ENCODE measurements around the gene FBL. TPM values are rescaled to one million over a fixed set of nuclear protein-coding genes. Genes with fewer than 3 reads are reported as not detected.

FBL gene
- total and polyA plus RNA-seq, 2 of the 8 experiments (the other 6 are each of a cell fraction or from before 2014, with no cell fraction given) = 790 to 1,361 TPM

- no peaks in the 10 kb centered on the region for H3K27me3 ChIP-seq (replicated peaks in 1 of 4; ENCODE audit: control insufficient read depth in 3 of 4, extremely low read depth in 1 of 4, insufficient read depth in 3 of 4, low read length in 3 of 4)
- no peak overlapping the region for H2AK5ac ChIP-seq (ENCODE audit: low read depth, low read length)
- H3K4ac ChIP-seq (replicated peaks; ENCODE audit: insufficient read length, low read depth, low read length) = no peak overlapping the region
- H3K27ac ChIP-seq (ENCODE audit: low read depth, low read length) = no peak overlapping the region
- no peak for FAIRE-seq
- no peaks in the 10 kb centered on the region for H3K23me2 ChIP-seq (ENCODE audit: low read depth, low read length)
- no peaks in the 10 kb centered on the region for H4K20me1 ChIP-seq (replicated peaks in 1 of 2; ENCODE audit: control insufficient read depth in 1 of 2, insufficient read depth in 2 of 2, low read length in 2 of 2)
- H4K5ac ChIP-seq (ENCODE audit: insufficient read length, low read depth, low read length) = no peak overlapping the region
- ChIA-PET POLR2A (ENCODE audit: partially characterized antibody) (interaction anchor here (1.2 kb wide), 1 partner anchor 92 kb away, joined by 3 read pairs; the partner anchor contains the start of gene PSMC4), CTCF (ENCODE audit: partially characterized antibody) (interaction anchor here (1.2 to 1.5 kb wide), 2 partner anchors 14 to 86 kb away, joined by 3 to 4 read pairs; no protein-coding TSS in a partner anchor)
- no peaks in the 10 kb centered on the region for H3K79me1 ChIP-seq (ENCODE audit: low read depth, low read length)
- no peak overlapping the region for H2BK20ac ChIP-seq (ENCODE audit: low read length)
- H4K8ac ChIP-seq (ENCODE audit: extremely low read depth, insufficient read depth, low read length) = no peak overlapping the region
- H2BK5ac ChIP-seq (ENCODE audit: low read depth, low read length) = no peak overlapping the region
- no peak overlapping the region for H3K56ac ChIP-seq (replicated peaks; ENCODE audit: insufficient read length, low read depth, low read length)
- no peaks in the 10 kb centered on the region for H3K79me2 ChIP-seq (ENCODE audit: control insufficient read depth in 1 of 2, insufficient read depth in 2 of 2, low read length in 2 of 2)
- no peaks in the 10 kb centered on the region; a peak in 1 of 7 replicates for H3K4me1 ChIP-seq (replicated peaks in 1 of 4; ENCODE audit: control insufficient read depth in 3 of 4, insufficient read depth in 4 of 4, low read length in 3 of 4)
- no peak overlapping the region for H4K91ac ChIP-seq (replicated peaks; ENCODE audit: insufficient read length, low read length)
- H3K36me3 ChIP-seq (ENCODE audit: control insufficient read depth in 2 of 4, insufficient read depth in 4 of 4, low read length in 3 of 4) = no peaks in the 10 kb centered on the region
- H3K4me2 ChIP-seq (ENCODE audit: insufficient read depth in 1 of 2, low read depth in 2 of 2, low read length in 2 of 2) = no peak overlapping the region
- no peak overlapping the region for H2BK120ac ChIP-seq (replicated peaks; ENCODE audit: low read depth, low read length)
- 86% methylated on average over 1 of the region's 1 CpG; no CpG with 5 or more reads in 1 of the 2 experiments for WGBS, 2 experiments (ENCODE audit: extremely low coverage in 1 of 2, insufficient coverage in 1 of 2, insufficient read length in 1 of 2, insufficient replicate concordance in 2 of 2, low coverage in 1 of 2, low lambda C conversion rate in 2 of 2, missing lambda C conversion rate in 1 of 2)
- no peak overlapping the region for H2AFZ ChIP-seq (ENCODE audit: low read length)
- no peak overlapping the region for H2BK15ac ChIP-seq (ENCODE audit: low read length)
- H3K9ac ChIP-seq (replicated peaks in 1 of 4; ENCODE audit: extremely low read depth in 1 of 4, low read depth in 3 of 4, low read length in 3 of 4) = no peak overlapping the region
- no peak overlapping the region for H2BK12ac ChIP-seq (ENCODE audit: low read depth, low read length)
- no peak for DNase-seq (ENCODE audit: low read depth in 1 of 2, low spot score in 2 of 2)
- no peak overlapping the region for H3K18ac ChIP-seq (ENCODE audit: extremely low read depth, low read length)
- H3K4me3 ChIP-seq (ENCODE audit: extremely low read depth in 1 of 4, insufficient read depth in 2 of 4, low read depth in 3 of 4, low read length in 4 of 4) = no peak overlapping the region
- no peak overlapping the region for H3K23ac ChIP-seq (ENCODE audit: insufficient read length)
- H3K14ac ChIP-seq (ENCODE audit: insufficient read length) = no peak overlapping the region
- H3K9me3 ChIP-seq (ENCODE audit: insufficient read depth in 2 of 2, low read depth in 1 of 2, low read length in 1 of 2) = no peaks in the 10 kb centered on the region
These were observed 32.2 kb upstream of the FBL start for GRCh38 chr19:39878398-39878797.
